ENCODE data around the gene CHCHD5.
"Not testable (repeated sequence)": the region's sequence is repeated elsewhere in the genome, so short reads cannot be mapped to it uniquely, and the experiment has no call there.

The CHCHD5 gene

DNA sequence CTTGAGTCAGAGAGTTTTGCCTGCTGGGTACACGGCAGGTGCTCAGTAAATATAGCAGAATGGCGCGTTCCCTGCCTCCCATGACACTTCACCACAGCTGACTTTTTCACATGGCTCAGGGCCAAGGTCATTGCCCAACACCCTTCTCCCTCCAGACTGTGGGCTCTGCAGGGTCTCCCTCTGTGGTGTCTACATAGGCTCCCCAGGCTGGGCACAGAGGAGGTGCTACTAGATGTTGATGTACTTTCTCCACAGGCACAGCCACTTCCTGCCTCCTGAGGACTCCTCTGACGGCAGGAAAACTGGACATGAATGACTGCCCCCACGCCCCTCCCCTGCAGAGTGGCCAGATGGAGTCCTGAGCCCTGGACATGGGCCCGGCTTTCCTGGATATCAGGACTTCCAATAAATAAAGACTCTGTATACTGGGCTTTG lies 4.2 kb downstream of the CHCHD5 start:
- no peak for DNase-seq

DNA sequence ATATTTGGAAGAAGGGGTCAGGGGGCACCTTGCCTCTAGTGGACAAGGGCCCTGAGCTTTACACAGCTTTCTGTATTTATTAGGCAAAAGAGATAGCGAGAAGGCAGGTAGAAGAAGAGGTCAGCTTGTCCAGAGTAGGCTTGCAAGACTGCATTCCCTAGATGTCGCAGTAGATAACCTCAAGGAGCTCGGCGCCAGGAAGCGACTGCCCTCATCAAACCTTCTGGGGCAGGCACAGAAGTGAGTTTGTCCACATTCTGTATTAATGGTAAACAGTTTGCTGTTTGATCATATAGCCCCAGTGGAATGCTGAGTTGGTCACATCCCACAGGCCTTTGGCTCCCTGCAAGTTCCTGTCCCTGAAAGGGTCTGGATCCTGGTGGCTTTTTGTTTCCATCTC lies 7.0 kb downstream of the CHCHD5 start:
- no peak for DNase-seq

DNA sequence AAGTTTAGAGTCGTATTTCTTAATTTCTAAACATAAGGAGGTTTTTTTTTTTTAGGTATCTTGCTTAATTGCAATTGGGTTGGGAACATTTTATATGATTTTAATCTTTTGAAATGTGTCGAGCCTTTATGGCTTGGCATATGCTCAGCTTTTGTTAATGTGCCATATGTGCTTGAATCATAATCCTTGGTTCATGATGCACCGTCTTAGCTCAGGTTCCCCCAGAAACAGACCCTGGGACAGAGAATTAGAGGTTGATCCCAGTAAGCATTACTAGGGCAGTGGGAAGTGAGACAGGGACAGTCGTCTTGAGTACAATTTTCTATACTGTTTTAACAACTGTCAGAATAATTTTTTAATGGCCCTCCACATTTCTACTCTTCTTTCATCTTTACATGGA lies 9.3 kb downstream of the CHCHD5 start:
- no peak for DNase-seq

DNA sequence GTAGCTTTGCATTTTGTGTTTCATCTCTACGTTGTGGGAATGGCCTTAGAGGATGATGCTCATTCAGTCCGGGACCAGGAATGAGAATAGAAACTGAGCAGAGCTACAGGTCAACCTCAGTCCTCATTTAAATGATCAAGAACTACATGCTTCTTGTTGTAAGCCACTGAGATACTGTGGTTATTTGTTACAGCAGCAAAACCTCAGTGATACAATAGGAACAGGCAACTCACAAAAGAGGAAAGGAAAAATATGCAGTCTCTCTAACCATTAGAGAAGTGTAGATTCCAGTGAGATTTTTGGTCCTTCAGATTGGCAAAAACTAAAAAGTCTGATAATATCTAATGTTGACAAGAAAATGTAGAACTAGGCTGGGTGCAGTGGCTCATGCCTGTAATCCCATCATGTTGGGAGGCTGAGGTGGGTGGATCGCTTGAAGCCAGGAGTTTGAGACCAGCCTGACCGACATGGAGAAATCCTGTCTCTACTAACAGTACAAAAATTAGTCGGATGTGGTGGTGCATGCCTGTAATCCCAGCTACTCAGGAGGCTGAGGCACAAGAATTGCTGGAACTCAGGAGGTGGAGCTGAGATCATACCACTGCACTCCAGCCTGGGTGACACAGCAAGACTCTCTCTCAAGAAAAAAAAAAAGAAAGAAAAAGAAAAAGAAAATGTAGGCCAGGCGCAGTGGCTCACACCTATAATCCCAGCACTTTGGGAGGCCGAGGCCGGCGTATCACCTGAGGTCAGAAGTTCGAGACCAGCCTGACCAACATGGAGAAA lies 13.3 kb downstream of the CHCHD5 start:
- no peak for DNase-seq

DNA sequence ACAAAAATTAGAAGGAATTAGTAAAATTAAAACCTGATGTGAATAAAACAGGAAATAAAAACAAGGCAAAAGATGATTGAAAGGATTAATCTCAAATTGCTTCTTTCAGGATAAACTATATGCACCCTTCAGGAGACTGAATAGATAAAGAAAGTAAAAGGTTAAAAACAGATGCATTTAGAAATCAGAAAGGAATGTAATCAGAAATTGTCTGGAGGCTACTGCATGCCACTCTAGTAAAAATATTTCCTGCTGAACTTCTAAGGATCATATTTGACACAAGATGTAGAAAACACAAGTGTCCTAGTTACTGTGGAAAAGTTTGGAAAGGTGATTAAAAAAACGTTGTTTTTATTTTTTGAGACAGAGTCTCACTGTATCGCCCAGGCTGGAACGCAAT lies 16.2 kb downstream of the CHCHD5 start:
- DNase-seq = no peak

DNA sequence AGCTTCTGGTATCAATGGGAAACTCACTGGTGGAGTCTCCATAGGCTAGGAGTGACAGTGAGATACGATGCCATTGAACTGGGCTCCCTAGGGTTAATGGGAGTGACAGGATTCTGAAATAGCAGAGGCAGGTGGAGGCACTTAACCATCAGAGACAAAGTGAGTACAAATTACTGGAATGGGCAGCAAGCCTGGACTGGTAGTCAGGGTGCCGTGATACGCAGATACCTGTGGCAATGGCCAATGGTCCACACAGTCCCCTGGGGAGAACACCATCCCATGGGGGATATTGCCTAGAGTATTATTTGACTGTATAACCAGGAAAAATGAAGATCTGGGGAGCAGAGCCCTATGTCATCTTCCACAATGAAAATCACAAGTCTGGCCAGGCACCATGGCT lies 17.3 kb downstream of the CHCHD5 start:
- no peak for DNase-seq

DNA sequence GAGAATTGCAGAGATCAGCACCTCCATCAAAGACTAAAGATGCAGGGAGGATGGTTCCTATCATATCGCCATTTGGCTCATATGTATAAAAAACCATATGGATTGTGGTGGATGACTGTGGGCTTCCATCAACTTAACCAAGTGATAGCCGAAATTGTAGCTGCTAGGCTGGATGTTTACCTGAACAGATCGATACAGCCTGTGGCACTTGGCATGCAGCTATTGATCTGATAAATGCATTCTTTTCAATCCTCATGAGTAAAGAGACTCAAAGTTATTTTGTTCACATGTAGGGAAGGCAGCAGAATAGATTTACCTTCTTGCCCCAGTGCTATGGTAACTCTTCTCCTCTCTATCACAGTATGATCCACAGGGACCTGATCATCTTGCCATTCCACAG lies 18.5 kb downstream of the CHCHD5 start:
- DNase-seq = no peak

DNA sequence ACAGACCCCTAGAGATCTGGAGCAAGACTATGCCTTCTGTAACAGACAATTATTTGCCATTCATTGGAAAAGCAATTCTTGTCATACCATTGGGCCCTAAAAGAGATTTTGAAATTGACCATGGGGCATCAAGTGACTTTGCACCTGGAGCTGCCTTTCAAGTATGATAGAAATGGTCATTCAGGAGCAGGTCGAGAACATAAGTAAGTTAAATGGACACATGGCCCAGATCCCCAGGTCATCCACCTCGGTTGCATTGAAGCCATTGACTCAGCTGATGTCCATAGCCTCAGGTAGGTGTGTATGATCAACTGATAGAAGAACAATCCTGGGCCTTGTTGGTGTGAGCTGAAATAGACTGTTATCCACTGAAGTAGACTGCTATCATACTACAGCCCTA lies 19.3 kb downstream of the CHCHD5 start:
- no peak for DNase-seq

DNA sequence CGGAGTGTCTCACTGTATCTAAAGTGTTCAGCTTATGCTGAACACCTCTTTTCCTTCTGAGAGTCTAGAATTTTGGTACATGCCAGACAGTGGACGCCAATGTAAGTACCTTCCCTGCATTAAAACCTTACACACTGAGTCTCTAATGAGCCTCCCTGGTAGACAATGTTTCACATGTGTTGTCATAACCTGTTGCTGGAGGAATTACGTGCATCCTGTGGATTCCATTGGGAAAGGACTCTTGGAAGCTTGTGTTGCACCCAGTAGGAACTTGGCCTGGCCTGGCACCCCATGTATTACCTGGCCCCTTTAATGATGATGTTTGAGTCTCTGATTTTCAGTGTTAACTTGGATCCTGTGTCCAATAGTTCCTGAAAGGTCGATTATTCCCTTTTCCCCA lies 20.5 kb downstream of the CHCHD5 start:
- no peak for DNase-seq

DNA sequence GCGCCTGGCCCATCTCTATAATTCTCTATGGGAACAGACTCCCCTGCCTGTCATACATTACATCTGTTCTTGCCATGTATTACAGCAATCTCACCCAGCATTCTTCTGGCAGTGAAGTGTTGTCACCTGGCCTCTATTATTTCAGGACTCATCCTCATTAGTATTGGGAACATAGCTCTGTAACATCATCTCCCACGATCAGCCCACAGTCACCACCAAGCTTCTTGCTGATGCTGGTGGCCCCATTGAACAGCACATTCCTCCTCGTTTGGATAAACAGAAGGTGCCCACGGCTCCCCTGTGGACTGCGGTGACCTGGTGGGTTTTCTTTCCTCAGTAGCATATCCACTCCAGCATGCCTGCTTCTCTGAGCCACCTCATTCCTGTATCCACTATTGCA lies 21.5 kb downstream of the CHCHD5 start:
- no peak for DNase-seq

DNA sequence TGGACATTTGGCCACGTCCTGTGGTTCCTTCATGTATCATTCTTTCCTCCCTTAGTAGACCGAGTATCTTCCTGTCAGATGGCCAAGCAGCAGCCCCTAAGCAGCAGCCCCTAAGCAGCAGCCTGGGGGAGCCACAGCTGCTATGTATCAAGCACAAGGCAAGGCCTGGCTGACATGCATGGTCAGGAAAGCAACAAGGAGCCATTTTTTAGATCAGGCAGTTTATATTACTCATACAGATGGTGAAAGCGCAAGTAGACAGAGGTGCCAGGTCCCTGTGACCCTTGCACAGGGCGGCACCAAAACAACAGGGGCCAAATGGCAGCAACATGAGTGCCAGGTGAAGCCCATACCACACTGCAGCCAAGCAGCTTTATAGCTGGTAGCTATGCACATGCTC lies 22.1 kb downstream of the CHCHD5 start:
- DNase-seq = no peak

DNA sequence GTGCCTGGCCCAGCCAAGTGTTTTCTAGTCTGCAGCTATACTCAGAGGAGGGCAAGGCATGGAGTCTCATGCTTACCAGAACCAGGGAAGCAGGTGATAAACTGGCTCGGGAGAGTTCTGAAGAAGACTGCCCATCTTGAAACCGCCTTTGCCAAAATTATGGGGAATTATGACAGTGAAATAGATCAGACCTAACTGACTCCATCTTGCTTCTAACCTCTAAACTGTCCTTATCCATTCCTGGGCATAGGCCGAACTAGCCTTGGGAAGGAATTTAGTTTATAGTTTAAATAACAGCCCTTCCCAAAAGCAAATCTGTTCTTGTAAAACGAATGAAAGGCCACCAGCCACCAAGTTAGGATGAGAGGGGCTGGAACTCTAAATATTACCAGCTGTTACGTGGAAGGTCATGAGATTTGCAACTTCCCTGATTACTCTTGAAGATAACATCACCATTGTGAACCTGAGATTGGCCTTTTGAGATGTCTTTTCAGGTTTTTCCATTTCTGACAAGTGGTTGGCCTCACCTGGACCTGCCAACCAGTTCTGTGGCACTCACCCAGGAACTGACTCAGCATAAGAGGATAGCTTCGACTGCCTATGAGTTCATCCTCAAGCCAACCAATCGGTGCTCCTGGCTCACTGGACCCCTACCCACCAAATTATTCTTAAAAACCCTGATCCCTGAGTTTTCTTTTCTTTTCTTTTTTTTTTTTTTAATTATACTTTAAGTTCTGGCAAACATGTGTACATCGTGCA lies 23.4 kb downstream of the CHCHD5 start:
- DNase-seq = no peak

DNA sequence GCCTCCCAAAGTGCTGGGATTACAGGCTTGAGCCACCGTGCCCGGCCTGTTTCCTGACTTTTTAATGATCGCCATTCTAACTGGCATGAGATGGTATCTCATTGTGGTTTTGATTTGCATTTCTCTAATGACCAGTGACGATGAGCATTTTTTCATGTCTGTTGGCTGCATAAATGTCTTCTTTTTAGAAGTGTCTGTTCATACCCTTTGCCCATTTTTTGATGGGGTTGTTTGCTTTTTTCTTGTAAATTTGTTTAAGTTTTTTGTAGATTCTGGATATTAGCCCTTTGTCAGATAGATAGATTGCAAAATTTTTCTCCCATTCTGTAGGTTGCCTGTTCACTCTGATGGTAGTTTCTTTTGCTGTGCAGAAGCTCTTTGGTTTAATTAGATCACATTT lies 24.9 kb downstream of the CHCHD5 start:
- not testable (repeated sequence) for DNase-seq

DNA sequence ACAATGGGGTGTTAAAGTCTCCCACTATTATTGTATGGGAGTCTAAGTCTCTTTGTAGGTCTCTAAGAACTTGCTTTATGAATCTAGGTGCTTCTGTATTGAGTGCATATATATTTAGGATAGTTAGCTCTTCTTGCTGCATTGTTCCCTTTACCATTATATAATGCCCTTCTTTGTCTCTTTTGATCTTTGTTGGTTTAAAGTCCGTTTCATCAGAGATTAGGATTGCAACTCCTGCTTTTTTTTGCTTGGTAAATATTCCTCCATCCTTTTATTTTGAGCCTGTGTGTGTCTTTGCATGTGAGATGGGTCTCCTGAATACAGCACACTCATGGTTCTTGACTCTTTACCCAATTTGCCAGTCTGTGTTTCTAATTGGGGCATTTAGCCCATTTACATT lies 27.9 kb downstream of the CHCHD5 start:
- not testable (repeated sequence) for DNase-seq

DNA sequence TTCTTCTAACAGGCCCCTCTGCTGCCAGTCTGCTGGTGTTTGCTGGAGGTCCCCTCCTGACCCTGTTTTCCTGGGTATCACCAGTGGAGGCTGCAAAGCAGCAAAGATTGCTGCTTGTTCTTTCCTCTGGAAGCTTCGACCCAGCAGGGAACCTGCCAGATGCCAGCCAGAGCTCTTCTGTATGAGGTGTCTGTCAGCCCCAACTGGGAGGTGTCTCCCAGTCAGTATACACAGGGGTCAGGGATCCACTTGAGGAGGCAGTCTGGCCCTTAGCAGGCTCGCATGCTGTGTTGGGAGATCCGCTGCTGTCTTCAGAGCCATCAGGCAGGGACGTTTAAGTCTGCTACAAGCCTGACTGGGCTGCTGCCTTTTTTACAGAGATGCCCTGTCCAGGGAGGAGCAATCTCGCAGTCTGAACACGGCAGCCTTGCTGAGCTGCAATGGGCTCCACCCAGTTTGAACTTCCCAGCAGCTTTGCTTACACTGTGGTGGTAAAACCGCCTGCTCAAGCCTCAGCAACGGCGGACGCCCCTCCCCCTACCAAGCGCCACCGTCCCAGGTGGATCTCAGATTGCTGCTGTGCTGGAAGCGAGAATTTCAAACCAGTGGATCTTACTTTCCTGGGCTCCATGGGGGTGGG lies 29.9 kb downstream of the CHCHD5 start:
- no peak for DNase-seq

DNA sequence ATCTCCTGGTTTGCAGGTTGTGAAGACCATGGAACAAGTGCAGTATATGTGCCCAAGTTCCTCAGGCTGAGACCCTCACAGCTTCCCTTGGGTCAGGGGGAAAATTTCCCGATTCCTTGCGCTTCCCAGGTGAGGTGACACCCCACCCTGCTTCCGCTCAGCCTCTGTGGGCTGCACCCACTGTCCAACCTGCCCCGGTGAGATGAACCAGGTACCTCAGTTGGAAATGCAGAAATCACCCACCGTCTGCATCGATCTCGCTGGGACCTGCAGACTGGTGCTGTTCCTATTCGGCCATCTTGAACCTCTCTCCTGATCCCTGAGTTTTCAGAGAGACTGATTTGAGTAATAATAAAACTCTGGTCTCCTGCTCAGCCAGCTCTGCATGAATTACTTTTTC lies 30.6 kb downstream of the CHCHD5 start:
- DNase-seq = no peak

DNA sequence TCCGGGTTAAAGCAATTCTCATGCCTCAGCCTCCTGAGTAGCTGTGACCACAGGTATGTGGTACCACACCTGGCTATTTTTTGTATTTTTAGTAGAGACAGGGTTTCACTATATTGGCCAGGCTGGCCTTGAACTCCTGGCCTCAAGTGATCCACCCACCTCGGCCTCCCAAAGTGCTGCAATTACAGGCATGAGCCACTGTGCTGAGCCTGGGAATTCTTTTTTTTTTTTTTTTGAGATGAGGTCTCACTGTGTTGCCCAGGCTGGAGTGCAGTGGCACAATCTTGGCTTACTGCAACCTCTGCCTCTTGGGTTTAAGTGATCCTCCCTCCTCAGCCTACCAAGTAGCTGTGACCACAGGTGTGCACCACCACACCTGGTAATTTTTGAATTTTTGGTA lies 31.4 kb downstream of the CHCHD5 start:
- DNase-seq = not testable (repeated sequence)

DNA sequence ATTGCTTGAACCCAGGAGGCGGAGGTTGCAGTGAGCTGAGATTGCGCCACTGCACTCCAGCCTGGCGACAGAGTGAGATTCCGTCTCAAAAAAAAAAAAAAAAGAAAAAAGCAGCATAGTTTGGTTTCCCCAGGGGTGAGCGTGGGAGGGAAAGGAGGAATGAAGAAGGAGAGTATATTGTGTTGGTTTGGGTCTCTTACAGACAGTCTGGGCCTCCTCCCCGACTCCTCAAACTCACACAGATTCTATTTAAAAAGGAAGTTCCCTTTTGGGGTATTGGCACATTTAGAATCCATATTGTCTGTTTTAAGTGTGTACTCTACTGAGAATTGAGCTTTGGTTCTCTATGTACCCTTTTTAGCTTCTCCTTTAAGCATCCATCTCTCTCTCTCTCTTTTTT lies 34.0 kb downstream of the CHCHD5 start:
- DNase-seq = no peak

DNA sequence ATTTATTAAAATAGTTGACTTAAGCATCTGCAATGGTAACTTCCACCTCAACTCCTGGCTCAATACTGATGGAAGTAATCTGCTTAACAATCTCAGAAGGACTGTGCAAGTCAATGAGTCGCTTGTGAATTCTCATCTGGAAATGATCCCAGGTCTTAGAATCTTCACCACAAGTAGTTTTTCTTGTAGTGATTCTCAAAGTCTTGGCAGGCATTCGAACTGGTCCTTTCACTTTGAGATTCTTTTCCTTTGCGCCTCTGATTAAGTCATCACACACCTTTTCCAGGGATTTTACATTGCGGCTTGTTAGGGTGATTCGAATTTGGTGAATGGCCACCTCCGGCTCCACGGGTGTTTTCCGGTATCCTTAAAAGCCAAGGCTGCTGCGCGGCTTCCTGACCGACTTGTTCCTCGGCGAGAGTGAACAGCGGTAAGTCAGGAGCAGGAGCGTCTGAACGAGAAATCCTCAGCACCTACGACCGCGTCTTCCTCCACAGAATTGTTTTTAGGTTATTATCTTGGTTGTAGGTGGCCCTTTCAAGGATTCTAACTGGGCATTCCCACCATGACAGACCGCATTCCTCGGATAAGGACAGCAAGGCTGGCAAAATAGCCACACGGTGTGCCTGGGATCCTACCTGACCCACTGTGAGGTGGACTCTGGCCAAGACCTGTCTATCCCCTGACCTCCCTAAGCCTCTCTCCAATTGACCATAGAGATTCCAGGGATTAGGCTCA lies 37.5 kb downstream of the CHCHD5 start:
- DNase-seq = no peak

DNA sequence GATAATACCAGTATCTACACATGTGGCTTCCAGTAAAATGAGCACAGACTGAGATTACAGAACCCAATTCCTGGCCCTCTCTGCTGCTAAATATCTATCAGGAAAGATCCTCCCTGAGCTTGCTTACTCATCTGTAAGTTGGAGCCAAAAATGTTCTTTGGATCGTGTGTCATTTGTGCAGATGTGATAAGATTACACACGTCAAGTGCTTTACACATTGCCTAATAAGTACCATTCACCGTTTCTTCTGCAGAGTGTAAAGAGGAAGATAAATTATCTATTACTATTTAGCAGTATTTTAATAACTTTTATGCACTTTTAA lies 38.1 kb downstream of the CHCHD5 start:
- DNase-seq = no peak

DNA sequence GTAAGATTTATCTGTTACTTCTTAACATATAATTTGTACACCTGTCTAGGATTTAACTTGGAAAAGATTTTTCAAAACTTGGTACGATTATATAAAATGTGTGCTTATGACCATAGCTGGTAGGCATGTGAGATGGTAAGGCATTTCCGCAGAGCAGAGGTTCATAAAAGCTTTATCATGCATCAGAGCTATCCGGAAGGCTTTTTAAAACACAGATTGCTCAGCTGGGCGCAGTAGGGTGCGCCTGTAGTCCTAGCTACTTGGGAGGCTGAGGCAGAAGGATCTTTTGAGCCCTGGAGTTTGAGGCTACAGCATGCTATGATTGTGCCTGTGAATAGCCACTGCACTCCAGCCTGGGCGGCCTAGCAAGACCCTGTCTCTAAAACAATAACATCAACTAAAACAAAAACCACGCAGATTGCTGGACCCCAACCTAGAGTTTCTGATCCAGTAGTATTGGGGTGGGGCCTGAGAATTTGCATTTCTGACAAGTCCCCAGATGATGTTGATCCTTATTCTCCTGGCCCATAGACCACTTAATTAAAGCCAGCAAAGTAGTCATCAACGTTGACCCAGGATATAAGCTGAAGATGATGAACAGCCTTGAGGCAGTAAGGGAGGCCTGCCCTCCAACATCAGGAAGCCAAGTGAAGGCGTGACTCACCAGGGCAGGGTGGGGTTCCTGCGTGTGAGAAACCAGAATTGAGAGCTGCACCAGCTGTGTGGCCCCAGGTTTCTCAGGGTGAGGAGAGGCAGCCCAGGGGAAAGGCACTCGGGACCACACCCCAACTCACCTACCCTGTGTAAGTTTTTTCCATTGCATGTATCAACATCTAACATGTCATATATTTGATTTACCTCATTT lies 39.7 kb downstream of the CHCHD5 start:
- no peak for DNase-seq

DNA sequence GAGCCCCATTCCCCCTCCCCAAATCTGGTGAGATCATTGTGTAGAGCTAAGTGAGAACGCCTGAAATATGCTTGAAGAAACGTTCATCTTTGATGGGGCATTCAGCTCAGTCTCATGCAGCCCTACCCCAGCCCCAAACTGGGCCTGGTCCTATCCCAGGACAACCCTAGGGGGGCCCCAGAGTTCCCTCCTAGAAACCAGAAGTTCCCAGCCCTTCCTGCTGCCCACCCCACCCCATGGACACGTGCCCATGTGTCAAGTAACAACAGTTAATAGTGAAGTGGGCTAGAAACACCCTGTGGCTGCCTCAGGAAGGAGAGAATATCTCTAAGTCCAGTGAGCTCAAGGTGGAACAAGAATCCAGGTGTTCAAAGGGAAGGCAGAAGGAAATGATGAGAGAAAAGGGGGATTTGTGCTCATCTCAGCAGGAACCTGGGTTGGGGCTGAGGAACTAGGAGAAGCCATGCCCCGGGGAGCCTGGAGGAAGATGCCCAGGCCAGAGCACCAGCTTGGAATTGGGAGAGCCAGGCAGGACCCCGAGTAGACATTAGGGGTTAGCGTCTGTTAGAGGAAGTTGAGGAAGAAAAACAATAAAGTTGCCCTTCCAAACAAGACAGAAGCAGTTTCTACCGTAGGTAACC lies 41.2 kb downstream of the CHCHD5 start:
- DNase-seq = no peak
